ENCODE measurements around the gene ACTR3C. TPM values are rescaled to one million over a fixed set of nuclear protein-coding genes. Genes with fewer than 3 reads are reported as not detected.

ACTR3C gene
- total and polyA plus RNA-seq, 2 donors from 2014 or later: 15.8 to 31.6 TPM

DNA sequence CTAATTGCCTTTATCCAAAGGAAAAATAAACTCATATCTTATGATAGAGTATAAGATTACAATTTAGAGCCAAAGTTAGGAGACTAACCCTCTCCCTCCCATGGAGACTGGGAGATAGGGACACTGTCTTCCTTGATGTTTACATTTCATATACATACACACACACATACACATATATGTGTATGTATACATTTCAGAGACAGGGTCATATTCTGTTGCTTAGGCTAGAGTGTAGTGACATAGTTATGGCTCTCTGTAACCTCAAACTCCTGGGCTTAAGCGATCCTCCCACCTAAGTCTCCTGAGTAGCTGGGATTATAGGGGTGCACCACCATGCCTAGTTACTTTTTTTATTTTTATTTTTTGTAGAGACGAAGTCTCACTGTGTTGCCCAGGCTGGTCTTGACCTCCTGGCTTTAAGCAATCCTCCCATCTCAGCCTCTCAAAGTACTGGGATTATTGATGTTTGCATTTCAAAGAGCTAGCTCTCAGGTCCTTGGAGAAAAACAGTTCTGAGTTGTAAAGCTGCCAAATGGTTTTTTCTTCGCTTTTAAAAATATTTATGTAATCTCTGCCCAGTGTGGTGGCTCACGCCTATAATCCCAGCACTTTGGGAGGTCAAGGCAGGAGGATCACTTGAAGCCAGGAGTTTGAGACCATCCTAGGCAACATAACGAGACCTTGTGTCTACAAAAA lies 37.2 kb upstream of the ACTR3C start:
- TF ChIP-seq, protein P1, sequence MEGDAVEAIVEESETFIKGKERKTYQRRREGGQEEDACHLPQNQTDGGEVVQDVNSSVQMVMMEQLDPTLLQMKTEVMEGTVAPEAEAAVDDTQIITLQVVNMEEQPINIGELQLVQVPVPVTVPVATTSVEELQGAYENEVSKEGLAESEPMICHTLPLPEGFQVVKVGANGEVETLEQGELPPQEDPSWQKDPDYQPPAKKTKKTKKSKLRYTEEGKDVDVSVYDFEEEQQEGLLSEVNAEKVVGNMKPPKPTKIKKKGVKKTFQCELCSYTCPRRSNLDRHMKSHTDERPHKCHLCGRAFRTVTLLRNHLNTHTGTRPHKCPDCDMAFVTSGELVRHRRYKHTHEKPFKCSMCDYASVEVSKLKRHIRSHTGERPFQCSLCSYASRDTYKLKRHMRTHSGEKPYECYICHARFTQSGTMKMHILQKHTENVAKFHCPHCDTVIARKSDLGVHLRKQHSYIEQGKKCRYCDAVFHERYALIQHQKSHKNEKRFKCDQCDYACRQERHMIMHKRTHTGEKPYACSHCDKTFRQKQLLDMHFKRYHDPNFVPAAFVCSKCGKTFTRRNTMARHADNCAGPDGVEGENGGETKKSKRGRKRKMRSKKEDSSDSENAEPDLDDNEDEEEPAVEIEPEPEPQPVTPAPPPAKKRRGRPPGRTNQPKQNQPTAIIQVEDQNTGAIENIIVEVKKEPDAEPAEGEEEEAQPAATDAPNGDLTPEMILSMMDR (IDR thresholded peaks at IDR 0.05; ENCODE audit: borderline replicate concordance, extremely low read depth, insufficient read depth): no peak
- intact Hi-C loops (cut with DNase I): no loop called here
- no peaks in the 10 kb centered on the region for H3K27me3 ChIP-seq (ENCODE audit: control insufficient read depth, insufficient read depth, low read length)
- H3K9ac ChIP-seq (ENCODE audit: low read length in 3 of 3): no peak overlapping the region
- no peaks in the 10 kb centered on the region for H3K36me3 ChIP-seq (ENCODE audit: control insufficient read depth in 2 of 3, insufficient read depth in 3 of 3, low read length in 3 of 3)
- DNase-seq (no peak), FAIRE-seq (no peak)
- H3K9me3 ChIP-seq (ENCODE audit: control insufficient read depth in 2 of 3, insufficient read depth in 1 of 3, low read length in 3 of 3): no peaks in the 10 kb centered on the region
- no peak overlapping the region for H3K4me3 ChIP-seq (ENCODE audit: low read length in 3 of 3)
- H3K27ac ChIP-seq (ENCODE audit: low read depth in 2 of 2, low read length in 2 of 2): no peak overlapping the region
- H3K4me1 ChIP-seq (ENCODE audit: control insufficient read depth in 2 of 3, insufficient read depth in 2 of 3, low read depth in 1 of 3, low read length in 3 of 3): no peaks in the 10 kb centered on the region

DNA sequence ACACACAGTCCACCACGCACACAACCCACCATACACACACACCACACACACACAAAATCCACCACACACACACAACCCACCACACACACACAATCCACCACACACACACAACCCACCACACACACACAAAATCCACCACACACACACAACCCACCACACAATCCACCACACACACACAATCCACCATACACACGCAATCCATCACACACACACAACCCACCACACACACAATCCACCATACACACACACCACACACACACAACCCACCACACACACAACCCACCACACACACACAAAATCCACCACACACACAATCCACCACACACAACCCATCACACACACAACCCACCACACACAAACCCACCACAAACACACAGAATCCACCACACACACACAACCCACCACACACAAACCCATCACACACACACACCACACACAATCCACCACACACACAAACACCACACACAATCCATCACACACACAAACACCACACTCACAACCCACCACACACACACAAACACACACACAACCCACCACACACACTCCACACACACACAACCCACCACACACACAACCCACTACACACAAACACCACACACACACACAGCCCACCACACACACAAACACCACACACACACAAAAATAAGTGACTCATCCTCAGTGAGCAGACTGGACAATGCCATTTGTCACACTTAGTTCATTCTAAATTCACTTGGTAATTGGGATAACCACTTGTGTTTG lies 36.4 kb upstream of the ACTR3C start:
- Histone ChIP-seq H3K36me3 (ENCODE audit: control insufficient read depth in 2 of 3, insufficient read depth in 3 of 3, low read length in 3 of 3) (no peaks in the 10 kb centered on the region), H3K27ac (ENCODE audit: low read depth in 2 of 2, low read length in 2 of 2) (no peak overlapping the region), H3K4me1 (ENCODE audit: control insufficient read depth in 2 of 3, insufficient read depth in 2 of 3, low read depth in 1 of 3, low read length in 3 of 3) (no peaks in the 10 kb centered on the region), H3K27me3 (ENCODE audit: control insufficient read depth, insufficient read depth, low read length) (no peaks in the 10 kb centered on the region), H3K9ac (ENCODE audit: low read length in 3 of 3) (no peak overlapping the region), H3K9me3 (ENCODE audit: control insufficient read depth in 2 of 3, insufficient read depth in 1 of 3, low read length in 3 of 3) (no peaks in the 10 kb centered on the region), H3K4me3 (ENCODE audit: low read length in 3 of 3) (peak overlapping the region in 1 of 3 donors; percentile 26)
- intact Hi-C loops (cut with DNase I): no loop called here
- DNase-seq (no peak), FAIRE-seq (no peak)
- TF ChIP-seq, protein P1 (IDR thresholded peaks at IDR 0.05; ENCODE audit: borderline replicate concordance, extremely low read depth, insufficient read depth): no peak

DNA sequence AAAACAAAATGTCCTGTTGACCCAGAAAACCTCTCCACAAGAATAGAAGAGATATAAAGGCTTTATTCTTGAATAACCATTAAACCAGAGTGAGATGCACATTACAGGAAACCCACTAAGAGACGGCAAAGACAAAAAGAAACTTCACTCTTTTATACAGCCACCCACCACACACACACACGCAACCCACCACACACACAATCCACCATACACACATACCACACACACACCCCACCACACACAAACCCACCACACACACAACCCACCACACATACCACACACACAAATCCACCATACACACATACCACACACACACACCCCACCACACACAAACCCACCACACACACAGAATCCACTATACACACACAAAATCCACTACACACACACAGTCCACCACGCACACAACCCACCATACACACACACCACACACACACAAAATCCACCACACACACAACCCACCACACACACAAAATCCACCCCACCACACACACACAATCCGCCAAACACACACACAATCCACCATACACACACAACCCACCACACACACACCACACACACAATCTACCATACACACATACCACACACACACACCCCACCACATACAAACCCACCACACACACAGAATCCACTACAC lies 35.8 kb upstream of the ACTR3C start:
- Histone ChIP-seq H3K4me1 (ENCODE audit: control insufficient read depth in 2 of 3, insufficient read depth in 2 of 3, low read depth in 1 of 3, low read length in 3 of 3) (no peaks in the 10 kb centered on the region), H3K27me3 (ENCODE audit: control insufficient read depth, insufficient read depth, low read length) (no peaks in the 10 kb centered on the region), H3K9me3 (ENCODE audit: control insufficient read depth in 2 of 3, insufficient read depth in 1 of 3, low read length in 3 of 3) (no peaks in the 10 kb centered on the region), H3K9ac (ENCODE audit: low read length in 3 of 3) (no peak overlapping the region), H3K36me3 (ENCODE audit: control insufficient read depth in 2 of 3, insufficient read depth in 3 of 3, low read length in 3 of 3) (no peaks in the 10 kb centered on the region), H3K27ac (ENCODE audit: low read depth in 2 of 2, low read length in 2 of 2) (no peak overlapping the region), H3K4me3 (ENCODE audit: low read length in 3 of 3) (no peak overlapping the region)
- TF ChIP-seq, protein P1 (IDR thresholded peaks at IDR 0.05; ENCODE audit: borderline replicate concordance, extremely low read depth, insufficient read depth): no peak
- intact Hi-C loops (cut with DNase I): no loop called here
- FAIRE-seq (no peak), DNase-seq (no peak)
